Body of pancreas (tissue), 4 donors: ENCODE data around the gene ADPGK. TPM values are rescaled to one million over a fixed set of nuclear protein-coding genes. Genes with fewer than 3 reads are reported as not detected.

ENCODE experiments used
- ATAC-seq: fragments of 150-250 bp; one replicate; pipeline ENCODE4 v1.9.1; 2016
- DNase-seq, 4 donors: peaks; one replicate each; pipeline ENCODE4 v3.0.0-alpha.2; 2019
- H3K27ac ChIP-seq, 4 donors: fragments of 200-600 bp; sonication (generic); 1 replicate in 3 of 4; 2 replicates in 1 of 4; pipeline versions ENCODE4 v1.5.1 to v1.6.1; 2016 to 2019; ENCODE audit warnings: mild to moderate bottlenecking in 1 of 4, mixed read lengths in 1 of 4, moderate library complexity in 1 of 4
- H3K27me3 ChIP-seq, 2 donors: fragments of 200-600 bp; sonication (generic); one replicate each; pipeline ENCODE4 v1.6.0; 2016; ENCODE audit warnings: mild to moderate bottlenecking in 1 of 2
- H3K36me3 ChIP-seq, 2 donors: fragments of 200-600 bp; sonication (generic); replicated peaks in 1 of 2; 2 replicates each; pipeline ENCODE4 v1.5.1; 2016; ENCODE audit warnings: low read depth in 2 of 2; ENCODE audit not compliant: insufficient read depth in 1 of 2
- H3K4me1 ChIP-seq: fragments of 200-600 bp; sonication (generic); one replicate; pipeline ENCODE4 v1.6.0; 2016
- H3K4me3 ChIP-seq, 2 donors: fragments of 200-600 bp; sonication (generic); 1 replicate in 1 of 2; 2 replicates in 1 of 2; pipeline ENCODE4 v1.5.1; 2016 to 2019
- H3K9me3 ChIP-seq, 3 donors: fragments of 200-600 bp; sonication (generic); 1 replicate in 2 of 3; 2 replicates in 1 of 3; pipeline ENCODE4 v1.5.1; 2016
- POLR2A ChIP-seq, 3 donors: fragments of 450-650 bp; IDR thresholded peaks; one replicate each; pipeline ENCODE4 v1.6.1; 2016; ENCODE audit warnings: antibody characterized with exemption in 3 of 3, mild to moderate bottlenecking in 2 of 3
- WGBS, 2 donors: methylation state at CpG; one replicate each; pipeline ENCODE4 v1.1.5; 2017; 5-methylcytosine and 5-hydroxymethylcytosine counted together
- intact Hi-C: fragments of 100-400 bp; cut with DNase I; formaldehyde crosslinking; loops from one replicate; pipeline ENCODE4 v1.15.1; 2023
- total RNA-seq, 2 donors: library from RNA; depleted of rRNA; stranded (reverse); fragments of >200 nt; gene quantifications; one replicate each; pipeline ENCODE4 v1.1.0, GENCODE V29; 2016
- TF ChIP-seq, protein P1 (sequence below), 7 experiments: fragments of 450-650 bp in 4 of 7; fragments of 200-600 bp in 3 of 7; sonication (generic) in 3 of 7; IDR thresholded peaks; one replicate each; pipeline ENCODE4 v1.5.1; 2016 to 2019; ENCODE audit warnings: antibody characterized with exemption in 7 of 7

Gene ADPGK
- total RNA-seq, 2 donors from 2014 or later: 52.1 to 85.0 TPM

GRCh38 chr15:72782274-72783003, 1.1 kb downstream of the ADPGK start:
- peak overlapping the region; percentile 88 to 99 for H3K4me3 ChIP-seq
- peaks cover 0 to under 1% of the 10 kb centered on the region in 2 donors for H3K36me3 ChIP-seq
- intact Hi-C loops: no loop called here
- no peak for TF ChIP-seq POLR2A (IDR thresholded peaks at IDR 0.05)
- TF ChIP-seq, protein P1, sequence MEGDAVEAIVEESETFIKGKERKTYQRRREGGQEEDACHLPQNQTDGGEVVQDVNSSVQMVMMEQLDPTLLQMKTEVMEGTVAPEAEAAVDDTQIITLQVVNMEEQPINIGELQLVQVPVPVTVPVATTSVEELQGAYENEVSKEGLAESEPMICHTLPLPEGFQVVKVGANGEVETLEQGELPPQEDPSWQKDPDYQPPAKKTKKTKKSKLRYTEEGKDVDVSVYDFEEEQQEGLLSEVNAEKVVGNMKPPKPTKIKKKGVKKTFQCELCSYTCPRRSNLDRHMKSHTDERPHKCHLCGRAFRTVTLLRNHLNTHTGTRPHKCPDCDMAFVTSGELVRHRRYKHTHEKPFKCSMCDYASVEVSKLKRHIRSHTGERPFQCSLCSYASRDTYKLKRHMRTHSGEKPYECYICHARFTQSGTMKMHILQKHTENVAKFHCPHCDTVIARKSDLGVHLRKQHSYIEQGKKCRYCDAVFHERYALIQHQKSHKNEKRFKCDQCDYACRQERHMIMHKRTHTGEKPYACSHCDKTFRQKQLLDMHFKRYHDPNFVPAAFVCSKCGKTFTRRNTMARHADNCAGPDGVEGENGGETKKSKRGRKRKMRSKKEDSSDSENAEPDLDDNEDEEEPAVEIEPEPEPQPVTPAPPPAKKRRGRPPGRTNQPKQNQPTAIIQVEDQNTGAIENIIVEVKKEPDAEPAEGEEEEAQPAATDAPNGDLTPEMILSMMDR (IDR thresholded peaks at IDR 0.05): no peak
- peaks cover 27% of the 10 kb centered on the region for H3K4me1 ChIP-seq
- DNase-seq (peak in 1 of 4 donors; percentile 16), ATAC-seq (no peak)
- no peaks in the 10 kb centered on the region for H3K27me3 ChIP-seq
- H3K27ac ChIP-seq: peak overlapping the region in 3 of 4 donors; percentile 70 to 97 (median 93)
- WGBS, 2 donors: 23 to 26% methylated on average over 14 of the region's 14 CpGs
- H3K9me3 ChIP-seq: no peaks in the 10 kb centered on the region

DNA sequence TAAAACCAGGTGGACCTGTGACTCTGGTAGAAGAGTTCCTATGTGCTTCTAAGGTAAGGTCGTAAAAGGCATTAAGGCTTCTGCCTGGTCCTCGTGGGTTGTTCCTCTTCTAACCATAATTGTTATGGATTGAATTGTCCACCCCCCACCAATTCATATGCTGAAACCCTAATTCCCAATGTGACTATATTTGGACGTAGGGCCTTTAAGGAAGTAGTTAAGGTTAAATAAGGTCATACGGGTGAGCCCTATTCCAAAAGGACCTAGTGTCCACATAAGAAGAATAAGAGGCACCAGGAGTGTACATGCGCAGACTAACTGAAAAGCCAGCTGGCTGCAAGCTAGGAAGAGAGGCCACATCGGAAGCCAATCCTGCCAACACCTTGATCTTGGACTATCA, 1.9 kb downstream of the ADPGK start:
- peaks cover 0 to 2% of the 10 kb centered on the region in 2 donors for H3K36me3 ChIP-seq
- H3K27me3 ChIP-seq: no peaks in the 10 kb centered on the region
- no peak for ATAC-seq
- TF ChIP-seq POLR2A (IDR thresholded peaks at IDR 0.05): no peak
- TF ChIP-seq, protein P1 (IDR thresholded peaks at IDR 0.05): no peak
- intact Hi-C loops: no loop called here
- WGBS, 2 donors: 78 to 83% methylated on average over 6 of the region's 6 CpGs
- no peak for DNase-seq
- peaks cover 27% of the 10 kb centered on the region for H3K4me1 ChIP-seq
- no peak overlapping the region for H3K27ac ChIP-seq
- H3K4me3 ChIP-seq: no peak overlapping the region
- H3K9me3 ChIP-seq: no peaks in the 10 kb centered on the region

DNA sequence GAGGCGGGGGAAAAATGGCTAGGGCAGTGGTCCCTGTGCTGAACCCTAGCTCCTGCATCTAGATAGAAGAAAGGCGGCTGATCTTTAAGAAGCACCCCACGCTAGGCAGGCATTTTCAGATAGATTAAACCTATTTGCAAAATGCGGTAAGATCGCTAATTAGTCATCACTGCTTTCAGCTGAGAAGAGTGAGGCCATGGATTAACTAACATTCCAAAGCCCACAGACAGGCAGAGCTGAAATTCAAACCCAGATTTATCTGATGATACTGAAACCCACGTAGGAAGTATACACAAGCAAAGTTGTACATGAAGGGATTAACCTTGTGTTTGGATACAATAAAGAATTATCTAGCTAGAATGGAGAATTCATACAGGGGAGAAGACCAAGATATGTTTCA, 4.8 kb downstream of the ADPGK start:
- TF ChIP-seq, protein P1 (IDR thresholded peaks at IDR 0.05): no peak
- no peak for TF ChIP-seq POLR2A (IDR thresholded peaks at IDR 0.05)
- Histone ChIP-seq H3K9me3 (no peaks in the 10 kb centered on the region), H3K36me3 (peaks cover 0 to 2% of the 10 kb centered on the region in 2 donors), H3K27ac (no peak overlapping the region), H3K27me3 (no peaks in the 10 kb centered on the region), H3K4me1 (peaks cover 23% of the 10 kb centered on the region), H3K4me3 (no peak overlapping the region)
- intact Hi-C loops: no loop called here
- DNase-seq: no peak
- ATAC-seq: no peak
- WGBS, 2 donors: 77 to 85% methylated on average over 6 of the region's 6 CpGs

DNA sequence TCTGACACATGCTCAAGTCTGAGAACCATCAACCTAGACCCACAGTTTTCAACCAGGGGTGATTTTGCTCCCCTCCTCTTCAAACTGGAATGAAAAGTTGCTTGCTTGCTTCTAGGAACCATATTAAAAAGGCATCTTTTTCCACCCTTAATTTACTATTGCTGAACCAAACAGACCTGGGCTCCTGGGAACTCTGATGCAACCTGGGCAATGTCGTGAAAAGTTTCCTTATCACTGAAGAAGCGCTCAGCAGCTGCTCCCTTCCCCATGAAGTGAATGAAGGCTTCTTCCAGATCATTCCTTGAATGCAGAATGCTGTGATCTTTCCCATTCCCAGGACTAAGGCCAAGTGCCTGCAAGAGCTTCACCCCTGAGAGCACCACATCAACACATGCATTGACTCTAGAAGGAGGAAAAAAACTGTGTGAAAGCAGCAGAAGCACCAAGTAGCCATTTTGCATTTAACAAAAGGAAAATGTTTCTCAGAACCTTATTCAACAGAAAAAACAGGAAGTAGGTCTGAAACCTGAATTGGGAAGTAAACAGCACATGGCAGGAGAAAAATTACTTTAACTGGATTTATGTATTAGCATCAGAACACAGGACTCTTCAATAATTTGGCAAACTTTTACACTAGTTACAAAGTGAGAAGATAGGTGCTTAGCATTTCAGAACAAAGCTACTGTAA, 8.7 kb downstream of the ADPGK start:
- Histone ChIP-seq H3K36me3 (peaks cover 0 to 10% of the 10 kb centered on the region in 2 donors), H3K27ac (peak overlapping the region in 1 of 4 donors; percentile 42), H3K27me3 (no peaks in the 10 kb centered on the region), H3K4me3 (no peak overlapping the region), H3K4me1 (peaks cover 5% of the 10 kb centered on the region), H3K9me3 (no peaks in the 10 kb centered on the region)
- ATAC-seq (no peak), DNase-seq (no peak)
- intact Hi-C loops: no loop called here
- WGBS, 2 donors: 47 to 52% methylated on average over 2 of the region's 2 CpGs
- TF ChIP-seq POLR2A (IDR thresholded peaks at IDR 0.05): no peak
- TF ChIP-seq, protein P1 (IDR thresholded peaks at IDR 0.05): no peak
